OCI-LY1 (cell line): ENCODE results near the gene WDR62.

Experiments used
- H2AFZ ChIP-seq: fragments of 200-600 bp; sonication (generic), shearing (Covaris generic); 2 replicates; pipeline ENCODE4 v1.6.0; 2014; ENCODE audit warnings: antibody characterized with exemption, mild to moderate bottlenecking, low read length
- H3F3A ChIP-seq: fragments of 200-600 bp; sonication (generic), shearing (Covaris generic); 2 replicates; pipeline ENCODE4 v1.6.0; 2014; ENCODE audit warnings: mild to moderate bottlenecking, antibody characterized with exemption, low read length, moderate library complexity; ENCODE audit not compliant: insufficient read depth
- H3K27ac ChIP-seq: fragments of 200-600 bp; sonication (generic); 2 replicates; pipeline ENCODE4 v1.5.1; 2014; ENCODE audit warnings: low read length, mixed run types, mild to moderate bottlenecking, low read depth; ENCODE audit not compliant: poor library complexity, severe bottlenecking
- H3K27me3 ChIP-seq: fragments of 200-600 bp; sonication (generic); 2 replicates; pipeline ENCODE4 v1.6.0; 2014; ENCODE audit warnings: antibody characterized with exemption, mild to moderate bottlenecking, low read length, moderate library complexity; ENCODE audit not compliant: insufficient read depth
- H3K36me3 ChIP-seq: fragments of 200-600 bp; sonication (generic); 2 replicates; pipeline ENCODE4 v1.6.1; 2014; ENCODE audit warnings: mild to moderate bottlenecking, antibody characterized with exemption, low read length, moderate library complexity, mixed read lengths; ENCODE audit not compliant: insufficient read depth
- H3K4me1 ChIP-seq: fragments of 200-600 bp; sonication (generic); 2 replicates; pipeline ENCODE4 v1.5.1; 2014; ENCODE audit warnings: mild to moderate bottlenecking, low read length, moderate library complexity; ENCODE audit not compliant: insufficient read depth, severe bottlenecking
- H3K4me2 ChIP-seq: fragments of 200-600 bp; sonication (generic), shearing (Covaris generic); 2 replicates; pipeline ENCODE4 v1.6.1; 2014; ENCODE audit warnings: low read length
- H3K4me3 ChIP-seq: fragments of 200-600 bp; sonication (generic); 2 replicates; pipeline ENCODE4 v1.5.1; 2014; ENCODE audit warnings: low read length, low read depth, mild to moderate bottlenecking, mixed read lengths; ENCODE audit not compliant: poor library complexity, severe bottlenecking
- H3K79me2 ChIP-seq: fragments of 200-600 bp; shearing (Covaris generic); 2 replicates; pipeline ENCODE4 v1.6.1; 2016; ENCODE audit warnings: mixed run types, low read length, mixed read lengths; ENCODE audit not compliant: insufficient read depth
- H3K9ac ChIP-seq: fragments of 200-600 bp; sonication (generic), shearing (Covaris generic); 2 replicates; pipeline ENCODE4 v1.6.1; 2014; ENCODE audit warnings: mild to moderate bottlenecking, low read length, mixed read lengths
- H3K9me2 ChIP-seq: fragments of 200-600 bp; sonication (generic), shearing (Covaris generic); 2 replicates; pipeline ENCODE4 v1.6.1; 2014; ENCODE audit warnings: low read depth, mild to moderate bottlenecking, low read length, mixed read lengths
- H3K9me3 ChIP-seq: fragments of 200-600 bp; shearing (Covaris generic); 2 replicates; pipeline ENCODE4 v1.6.1; 2014; ENCODE audit warnings: low read length, mixed read lengths
- H4K20me1 ChIP-seq: fragments of 200-600 bp; sonication (generic), shearing (Covaris generic); 2 replicates; pipeline ENCODE4 v1.6.0; 2016; ENCODE audit warnings: mild to moderate bottlenecking, low read length; ENCODE audit not compliant: insufficient read depth
- CTCF ChIP-seq: fragments of 200-600 bp; sonication (generic), shearing (Covaris generic); IDR thresholded peaks from 2 replicates; pipeline ENCODE4 v1.5.1; 2017; ENCODE audit warnings: mild to moderate bottlenecking, antibody characterized with exemption, low read length, moderate library complexity, mixed read lengths
- EZH2 ChIP-seq: fragments of 200-600 bp; sonication (generic), shearing (Covaris generic); IDR thresholded peaks from 2 replicates; pipeline ENCODE4 v1.8.0; 2017; ENCODE audit warnings: borderline replicate concordance, mixed run types, mild to moderate bottlenecking, antibody characterized with exemption, low read length, moderate library complexity, mixed read lengths

WDR62 gene

DNA sequence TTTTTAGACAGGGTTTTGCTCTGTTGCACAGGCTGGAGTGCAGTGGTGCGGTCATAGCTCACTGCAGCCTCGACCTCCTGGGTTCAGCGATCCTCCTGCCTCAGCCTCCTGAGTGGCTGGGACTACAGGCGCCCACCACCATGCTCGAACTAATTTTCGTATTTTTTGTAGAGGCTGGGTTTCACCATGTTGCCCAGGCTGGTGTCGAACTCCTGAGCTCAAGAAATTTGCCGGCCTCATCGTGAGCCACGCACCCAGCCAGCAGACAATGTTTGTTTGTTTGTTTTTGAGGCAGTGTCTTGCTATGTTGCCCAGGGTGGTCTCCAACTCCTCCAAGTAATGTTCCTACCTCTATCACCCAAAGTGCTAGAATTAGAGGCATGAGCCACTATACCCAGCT lies 98.4 kb downstream of the WDR62 start:
- H4K20me1 ChIP-seq = no peaks in the 10 kb centered on the region
- no peak for TF ChIP-seq EZH2
- TF ChIP-seq CTCF = no peak
- H3K9me3 ChIP-seq = no peaks in the 10 kb centered on the region
- H3K9ac ChIP-seq = no peak overlapping the region
- no peaks in the 10 kb centered on the region for H3K9me2 ChIP-seq
- H2AFZ ChIP-seq = no peak overlapping the region
- H3K4me1 ChIP-seq = no peaks in the 10 kb centered on the region
- no peak overlapping the region for H3K4me3 ChIP-seq
- H3F3A ChIP-seq = no peaks in the 10 kb centered on the region
- H3K4me2 ChIP-seq = no peak overlapping the region
- H3K36me3 ChIP-seq = peaks cover 29% of the 10 kb centered on the region
- H3K27me3 ChIP-seq = no peaks in the 10 kb centered on the region
- no peaks in the 10 kb centered on the region for H3K79me2 ChIP-seq
- H3K27ac ChIP-seq = no peak overlapping the region
